Measurements from ENCODE around the gene SCFD2. TPM values are rescaled to one million over a fixed set of nuclear protein-coding genes. Genes with fewer than 3 reads are reported as not detected.

The SCFD2 gene
- total RNA-seq, 4 donors from 2014 or later, result 8.9 to 16.0 (median 14.8) TPM

DNA sequence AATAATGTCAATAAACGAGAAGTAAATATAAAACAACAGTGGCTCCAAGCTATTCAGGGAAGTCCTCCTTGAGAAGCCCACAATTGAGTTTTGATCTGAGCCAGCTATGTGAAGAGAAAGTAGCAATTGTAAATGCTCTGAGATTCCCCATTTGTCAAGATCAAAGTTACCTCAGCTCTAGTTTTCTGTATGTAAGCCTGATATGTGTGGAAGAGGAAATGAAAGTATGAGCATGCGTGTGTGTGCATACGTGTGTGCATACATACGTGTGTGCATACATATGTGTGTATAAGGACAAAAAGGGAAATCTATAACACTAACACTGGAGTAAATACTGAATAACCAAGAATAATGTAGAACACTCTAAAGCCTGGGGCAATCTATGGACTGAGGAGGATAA, 130.3 kb downstream of the SCFD2 start:
- Histone ChIP-seq H3K9me3 (no peaks in the 10 kb centered on the region), H3K4me3 (no peak overlapping the region), H3K27ac (no peak overlapping the region), H3K4me1 (no peaks in the 10 kb centered on the region), H3K27me3 (no peaks in the 10 kb centered on the region), H3K36me3 (no peaks in the 10 kb centered on the region)
- intact Hi-C loops (cut with DNase I; ENCODE audit: low total_unique reads), result no loop called here
- TF ChIP-seq POLR2A (IDR thresholded peaks at IDR 0.05), result no peak
- TF ChIP-seq, protein P1, sequence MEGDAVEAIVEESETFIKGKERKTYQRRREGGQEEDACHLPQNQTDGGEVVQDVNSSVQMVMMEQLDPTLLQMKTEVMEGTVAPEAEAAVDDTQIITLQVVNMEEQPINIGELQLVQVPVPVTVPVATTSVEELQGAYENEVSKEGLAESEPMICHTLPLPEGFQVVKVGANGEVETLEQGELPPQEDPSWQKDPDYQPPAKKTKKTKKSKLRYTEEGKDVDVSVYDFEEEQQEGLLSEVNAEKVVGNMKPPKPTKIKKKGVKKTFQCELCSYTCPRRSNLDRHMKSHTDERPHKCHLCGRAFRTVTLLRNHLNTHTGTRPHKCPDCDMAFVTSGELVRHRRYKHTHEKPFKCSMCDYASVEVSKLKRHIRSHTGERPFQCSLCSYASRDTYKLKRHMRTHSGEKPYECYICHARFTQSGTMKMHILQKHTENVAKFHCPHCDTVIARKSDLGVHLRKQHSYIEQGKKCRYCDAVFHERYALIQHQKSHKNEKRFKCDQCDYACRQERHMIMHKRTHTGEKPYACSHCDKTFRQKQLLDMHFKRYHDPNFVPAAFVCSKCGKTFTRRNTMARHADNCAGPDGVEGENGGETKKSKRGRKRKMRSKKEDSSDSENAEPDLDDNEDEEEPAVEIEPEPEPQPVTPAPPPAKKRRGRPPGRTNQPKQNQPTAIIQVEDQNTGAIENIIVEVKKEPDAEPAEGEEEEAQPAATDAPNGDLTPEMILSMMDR (IDR thresholded peaks at IDR 0.05 in 4 of 5, conservative IDR thresholded peaks at IDR 0.05 in 1 of 5), result no peak
- DNase-seq, result no peak
- in situ Hi-C loops (cut with MboI; ENCODE audit: low sequenced_read_pairs in 4 of 4), result loop anchor here in 1 of 4 donors (25.0 kb wide), 1 partner anchor 102 kb away; no protein-coding TSS in a partner anchor
- ATAC-seq, result no peak

DNA sequence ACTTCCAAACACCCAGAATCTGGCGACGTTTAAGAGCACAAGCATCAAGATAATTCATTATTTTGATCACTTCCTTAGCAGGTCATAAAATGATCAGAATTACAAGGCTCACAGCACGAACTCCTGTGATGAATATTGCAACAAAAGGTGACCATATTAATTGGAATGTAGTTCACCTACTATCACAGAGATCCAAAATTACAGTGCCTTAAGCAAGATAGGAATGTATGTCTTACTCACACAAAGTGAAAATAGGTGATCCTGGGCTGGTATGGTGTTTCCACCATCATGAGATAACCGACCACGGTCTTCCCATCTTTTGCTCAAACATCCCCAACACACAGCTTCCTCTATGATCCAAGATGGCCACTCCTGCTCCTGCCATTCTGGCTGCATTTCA, 131.2 kb downstream of the SCFD2 start:
- Histone ChIP-seq H3K27me3 (no peaks in the 10 kb centered on the region), H3K36me3 (no peaks in the 10 kb centered on the region), H3K9me3 (no peaks in the 10 kb centered on the region), H3K4me3 (no peak overlapping the region), H3K27ac (no peak overlapping the region), H3K4me1 (no peaks in the 10 kb centered on the region)
- intact Hi-C loops (cut with DNase I; ENCODE audit: low total_unique reads), result no loop called here
- ATAC-seq (no peak), DNase-seq (no peak)
- in situ Hi-C loops (cut with MboI; ENCODE audit: low sequenced_read_pairs in 4 of 4), result loop anchor here in 1 of 4 donors (25.0 kb wide), 1 partner anchor 103 kb away; no protein-coding TSS in a partner anchor
- TF ChIP-seq, protein P1 (IDR thresholded peaks at IDR 0.05 in 4 of 5, conservative IDR thresholded peaks at IDR 0.05 in 1 of 5), result no peak
- no peak for TF ChIP-seq POLR2A (IDR thresholded peaks at IDR 0.05)

DNA sequence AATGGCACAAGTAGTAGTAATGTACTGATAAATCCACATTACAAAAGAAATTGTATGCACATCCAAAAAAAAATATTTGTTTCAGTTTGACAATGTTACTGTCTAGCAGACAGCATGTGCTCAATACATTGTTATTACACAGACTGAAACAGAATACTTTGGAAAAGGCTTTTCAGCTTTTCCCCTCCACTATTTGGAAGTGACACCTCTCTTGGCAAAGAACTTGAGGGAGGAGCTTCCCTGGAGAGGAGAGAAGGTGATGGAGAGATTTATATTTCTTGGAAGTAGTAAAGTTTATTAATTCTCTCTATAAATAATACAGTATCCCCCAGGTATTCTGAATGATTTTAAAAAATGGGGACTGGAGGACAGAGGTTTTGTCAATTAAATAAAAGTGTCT, 131.8 kb downstream of the SCFD2 start:
- Histone ChIP-seq H3K36me3 (no peaks in the 10 kb centered on the region), H3K9me3 (no peaks in the 10 kb centered on the region), H3K27ac (no peak overlapping the region), H3K4me3 (no peak overlapping the region), H3K4me1 (no peaks in the 10 kb centered on the region), H3K27me3 (no peaks in the 10 kb centered on the region)
- intact Hi-C loops (cut with DNase I; ENCODE audit: low total_unique reads) (no loop called here), in situ Hi-C loops (cut with MboI; ENCODE audit: low sequenced_read_pairs in 4 of 4) (loop anchor here in 1 of 4 donors (25.0 kb wide), 1 partner anchor 103 kb away; no protein-coding TSS in a partner anchor)
- DNase-seq, result no peak
- ATAC-seq, result no peak
- TF ChIP-seq POLR2A (IDR thresholded peaks at IDR 0.05), result no peak
- TF ChIP-seq, protein P1 (IDR thresholded peaks at IDR 0.05 in 4 of 5, conservative IDR thresholded peaks at IDR 0.05 in 1 of 5), result no peak

DNA sequence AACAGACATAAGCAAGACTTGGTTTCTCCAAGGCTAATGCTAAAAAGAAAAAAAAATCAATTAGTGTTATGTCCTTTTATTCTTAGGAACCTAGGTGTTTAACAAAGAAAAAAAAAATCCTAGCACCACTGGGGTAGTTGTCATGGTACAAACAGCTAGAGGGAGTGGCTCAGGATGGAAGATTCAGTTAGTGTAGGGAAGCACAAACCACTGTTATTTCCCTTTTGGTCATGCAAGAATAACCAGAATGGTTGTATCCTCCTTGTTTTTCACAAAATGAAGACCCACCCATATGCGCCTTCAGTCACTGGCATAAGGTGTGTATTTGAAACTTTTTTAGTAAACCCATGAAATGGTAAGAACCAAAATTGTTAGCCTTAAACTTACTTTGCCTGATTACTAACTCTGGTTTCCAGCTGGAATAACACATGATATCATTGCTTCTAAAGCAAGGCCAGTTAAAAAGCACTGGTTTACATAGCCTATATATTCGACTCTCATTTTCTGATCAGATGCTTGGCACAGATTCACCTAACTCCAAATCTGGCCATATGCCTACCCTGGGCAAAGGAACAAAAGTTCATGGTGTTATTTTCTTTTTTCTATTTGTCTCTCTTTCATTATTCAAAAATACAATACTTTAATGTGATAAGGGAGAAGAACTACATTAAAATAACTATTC, 132.6 kb downstream of the SCFD2 start:
- in situ Hi-C loops (cut with MboI; ENCODE audit: low sequenced_read_pairs in 4 of 4) (loop anchor here in 1 of 4 donors (25.0 kb wide), 1 partner anchor 104 kb away; no protein-coding TSS in a partner anchor), intact Hi-C loops (cut with DNase I; ENCODE audit: low total_unique reads) (no loop called here)
- TF ChIP-seq, protein P1 (IDR thresholded peaks at IDR 0.05 in 4 of 5, conservative IDR thresholded peaks at IDR 0.05 in 1 of 5), result no peak
- TF ChIP-seq POLR2A (IDR thresholded peaks at IDR 0.05), result no peak
- H3K4me1 ChIP-seq, result no peaks in the 10 kb centered on the region
- DNase-seq (no peak), ATAC-seq (no peak)
- no peaks in the 10 kb centered on the region for H3K27me3 ChIP-seq
- no peaks in the 10 kb centered on the region for H3K9me3 ChIP-seq
- H3K4me3 ChIP-seq, result no peak overlapping the region
- H3K27ac ChIP-seq, result no peak overlapping the region
- no peaks in the 10 kb centered on the region for H3K36me3 ChIP-seq
